ENCODE measurements around the gene SCAPER.
A peak's percentile ranks its signal among the peaks of the same experiment; 100 is the strongest.
"Not testable (repeated sequence)": the region's sequence is repeated elsewhere in the genome, so short reads cannot be mapped to it uniquely, and the experiment has no call there.

SCAPER gene

GRCh38 chr15:76468722-76469121 lies 436.4 kb downstream of the SCAPER start:
- no peak for DNase-seq

- DNase-seq = no peak
Measured at GRCh38 chr15:76467136-76467535, 438.0 kb downstream of the SCAPER start.

GRCh38 chr15:76465728-76466127 lies 439.4 kb downstream of the SCAPER start:
- DNase-seq = no peak

GRCh38 chr15:76464247-76464646 lies 440.9 kb downstream of the SCAPER start:
- no peak for DNase-seq

GRCh38 chr15:76460871-76461270 lies 444.3 kb downstream of the SCAPER start:
- DNase-seq = no peak

- DNase-seq = no peak
Measured at GRCh38 chr15:76460347-76460746, 444.8 kb downstream of the SCAPER start.

GRCh38 chr15:76451540-76451939 lies 453.6 kb downstream of the SCAPER start:
- no peak for DNase-seq

GRCh38 chr15:76449455-76449854 lies 455.7 kb downstream of the SCAPER start:
- DNase-seq = no peak

- no peak for DNase-seq
Measured at GRCh38 chr15:76448755-76449154, 456.4 kb downstream of the SCAPER start.

- no peak for DNase-seq
Measured at GRCh38 chr15:76447728-76448441, 457.3 kb downstream of the SCAPER start.

GRCh38 chr15:76440441-76440840 lies 464.7 kb downstream of the SCAPER start:
- DNase-seq = no peak

GRCh38 chr15:76439542-76439941 lies 465.6 kb downstream of the SCAPER start:
- no peak for DNase-seq

- no peak for DNase-seq
Measured at GRCh38 chr15:76433798-76434400, 471.2 kb downstream of the SCAPER start.

GRCh38 chr15:76433036-76433435 lies 472.1 kb downstream of the SCAPER start:
- not testable (repeated sequence) for DNase-seq

GRCh38 chr15:76432604-76433003 lies 472.5 kb downstream of the SCAPER start:
- no peak for DNase-seq

GRCh38 chr15:76431971-76432370 lies 473.2 kb downstream of the SCAPER start:
- no peak for DNase-seq

- DNase-seq = not testable (repeated sequence)
Measured at GRCh38 chr15:76430711-76431110, 474.4 kb downstream of the SCAPER start.

GRCh38 chr15:76429661-76430060 lies 475.5 kb downstream of the SCAPER start:
- DNase-seq = no peak

GRCh38 chr15:76426941-76427340 lies 478.2 kb downstream of the SCAPER start:
- no peak for DNase-seq

GRCh38 chr15:76418352-76419140 lies 486.6 kb downstream of the SCAPER start:
- no peak for DNase-seq

- DNase-seq = no peak
Measured at GRCh38 chr15:76401285-76401684, 503.9 kb downstream of the SCAPER start.

GRCh38 chr15:76398317-76399104 lies 506.6 kb downstream of the SCAPER start:
- DNase-seq = peak; percentile 17

GRCh38 chr15:76393614-76394013 lies 511.5 kb downstream of the SCAPER start:
- peak; percentile 72 for DNase-seq
